Activated CD4-positive, CD25-positive, alpha-beta regulatory T cell treated with anti-CD3 and anti-CD28 coated beads, Interleukin-2, amount 50 U/mL, for 16 hours (primary cell): ENCODE data around the gene NDRG2.
A peak's percentile ranks its signal among the peaks of the same experiment; 100 is the strongest.
"Not testable (repeated sequence)": the region's sequence is repeated elsewhere in the genome, so short reads cannot be mapped to it uniquely, and the experiment has no call there.

Source experiments
- DNase-seq: peaks from one replicate; pipeline ENCODE4 v3.0.0-alpha.2; 2020; ENCODE audit warnings: low read depth, low spot score

Gene NDRG2

GRCh38 chr14:21009721-21010120 lies 15.1 kb downstream of the NDRG2 start:
- DNase-seq: not testable (repeated sequence)

- DNase-seq: no peak
These were observed 21.0 kb downstream of the NDRG2 start for GRCh38 chr14:21003788-21004346.

GRCh38 chr14:21001218-21001617 lies 23.6 kb downstream of the NDRG2 start:
- no peak for DNase-seq

- no peak for DNase-seq
These were observed 25.3 kb downstream of the NDRG2 start for GRCh38 chr14:20999591-20999990.

GRCh38 chr14:20998674-20999366 lies 26.0 kb downstream of the NDRG2 start, which contains the start of gene SLC39A2:
SLC39A2 (plus strand) TSS chr14:20999293; CDS start chr14:20999447, 154 bp downstream.
- DNase-seq: no peak

GRCh38 chr14:20998139-20998538 lies 26.7 kb downstream of the NDRG2 start:
- no peak for DNase-seq

- DNase-seq: no peak
These were observed 27.3 kb downstream of the NDRG2 start for GRCh38 chr14:20997564-20997963.

GRCh38 chr14:20997115-20997514 lies 27.7 kb downstream of the NDRG2 start:
- DNase-seq: no peak

- DNase-seq: no peak
These were observed 28.3 kb downstream of the NDRG2 start for GRCh38 chr14:20996521-20996920.

- peak; percentile 73 for DNase-seq
These were observed 34.9 kb downstream of the NDRG2 start, which contains the start of gene METTL17 for GRCh38 chr14:20989787-20990600. METTL17 (plus strand) TSS chr14:20989980; CDS start chr14:20990003, 23 bp downstream.

- no peak for DNase-seq
These were observed 35.4 kb downstream of the NDRG2 start for GRCh38 chr14:20989471-20989786.

- DNase-seq: no peak
These were observed 36.0 kb downstream of the NDRG2 start for GRCh38 chr14:20988717-20989470.

GRCh38 chr14:20986811-20987210 lies 38.0 kb downstream of the NDRG2 start:
- no peak for DNase-seq

- not testable (repeated sequence) for DNase-seq
These were observed 39.2 kb downstream of the NDRG2 start for GRCh38 chr14:20985650-20986049.

GRCh38 chr14:20982646-20983369 lies 42.1 kb downstream of the NDRG2 start:
- DNase-seq: no peak

GRCh38 chr14:20980906-20981305 lies 44.0 kb downstream of the NDRG2 start:
- no peak for DNase-seq

GRCh38 chr14:20978687-20979086 lies 46.2 kb downstream of the NDRG2 start:
- no peak for DNase-seq

- no peak for DNase-seq
These were observed 48.6 kb downstream of the NDRG2 start for GRCh38 chr14:20976291-20976690.

- DNase-seq: no peak
These were observed 51.4 kb downstream of the NDRG2 start for GRCh38 chr14:20973501-20973900.

GRCh38 chr14:20971705-20972021 lies 53.2 kb downstream of the NDRG2 start:
- DNase-seq: no peak

- DNase-seq: peak; percentile 48
These were observed 53.7 kb downstream of the NDRG2 start for GRCh38 chr14:20970983-20971704.
